Measurements from ENCODE around the gene USP36. TPM values are rescaled to one million over a fixed set of nuclear protein-coding genes. Genes with fewer than 3 reads are reported as not detected.

The USP36 gene
- total RNA-seq, 1 donor from 2014 or later: 58.6 TPM

DNA sequence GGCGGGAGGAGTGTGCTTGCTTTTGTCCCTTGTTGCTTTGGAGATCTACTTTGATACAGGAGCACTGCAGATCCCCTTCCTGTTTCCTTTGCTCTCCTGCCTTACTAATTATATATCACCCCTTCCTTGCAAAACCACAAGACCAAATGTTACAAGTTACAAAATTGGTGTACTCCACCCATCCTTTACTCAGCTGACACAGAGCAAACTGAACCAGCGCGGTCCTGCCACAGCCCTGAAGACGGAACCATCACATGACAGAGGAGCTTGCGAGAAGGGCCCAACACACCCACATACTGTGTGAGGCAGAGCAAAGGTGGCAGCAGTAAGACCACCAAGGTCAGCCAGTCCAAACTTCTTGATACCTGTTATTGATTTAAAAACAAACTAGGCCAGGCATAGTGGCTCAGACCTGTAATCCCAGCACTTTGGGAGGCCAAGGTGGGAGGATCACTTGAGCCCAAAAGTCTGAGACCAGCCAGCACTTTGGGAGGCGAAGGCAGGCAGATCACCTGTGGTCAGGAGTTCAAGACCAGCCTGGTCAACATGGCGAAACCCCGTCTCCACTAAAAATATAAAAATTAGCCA is 91.8 kb downstream of the USP36 start:
- H3K4me1 ChIP-seq: peaks cover 88% of the 10 kb centered on the region
- H3K4me3 ChIP-seq: no peak overlapping the region
- peak; percentile 81 to 92 for ATAC-seq
- no peaks in the 10 kb centered on the region for H3K9me3 ChIP-seq
- no peaks in the 10 kb centered on the region for H3K27me3 ChIP-seq (ENCODE audit: low read depth)
- intact Hi-C loops (cut with DNase I): no loop called here
- no peak for TF ChIP-seq CTCF (IDR thresholded peaks at IDR 0.05)
- H3K36me3 ChIP-seq: no peaks in the 10 kb centered on the region
- peak; percentile 85 for DNase-seq
- peak overlapping the region; percentile 73 for H3K27ac ChIP-seq

DNA sequence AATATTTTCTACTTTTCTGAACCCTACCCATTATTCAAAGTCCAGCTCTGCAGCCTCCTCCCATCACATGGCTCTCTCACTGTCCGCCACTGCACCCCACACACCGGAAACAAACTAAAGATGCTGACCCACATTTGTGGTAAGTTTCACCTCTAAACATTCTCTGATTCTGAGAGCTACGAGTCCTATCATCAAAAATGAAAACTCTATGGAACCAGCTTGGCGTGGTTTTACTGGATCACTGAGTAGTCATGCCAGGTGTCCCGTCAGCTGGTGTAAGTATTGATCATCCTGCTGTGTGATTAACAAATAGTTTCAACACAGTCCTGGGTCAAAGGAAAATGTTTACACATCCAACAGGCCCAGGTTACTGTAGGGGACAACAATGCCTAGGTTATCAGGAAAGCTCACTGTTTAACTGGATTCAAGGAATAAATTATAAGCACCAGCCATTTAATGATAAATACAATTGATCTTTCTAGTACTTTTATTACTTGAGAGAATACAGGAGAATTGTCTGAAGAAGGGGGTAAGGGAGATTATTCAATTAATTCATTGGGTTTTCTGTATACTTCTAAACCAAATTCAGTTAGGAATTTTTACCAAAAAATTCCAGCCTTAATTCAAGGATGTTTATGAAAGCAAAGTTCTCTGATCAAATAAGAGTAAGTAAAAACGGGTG is 92.4 kb downstream of the USP36 start:
- H3K27ac ChIP-seq: peak overlapping the region; percentile 73
- no peak for TF ChIP-seq CTCF (IDR thresholded peaks at IDR 0.05)
- peak; percentile 40 to 62 for ATAC-seq
- no peaks in the 10 kb centered on the region for H3K9me3 ChIP-seq
- intact Hi-C loops (cut with DNase I): no loop called here
- peak; percentile 63 for DNase-seq
- no peaks in the 10 kb centered on the region for H3K27me3 ChIP-seq (ENCODE audit: low read depth)
- H3K4me3 ChIP-seq: peak overlapping the region; percentile 15
- H3K4me1 ChIP-seq: peaks cover 86% of the 10 kb centered on the region
- no peaks in the 10 kb centered on the region for H3K36me3 ChIP-seq

DNA sequence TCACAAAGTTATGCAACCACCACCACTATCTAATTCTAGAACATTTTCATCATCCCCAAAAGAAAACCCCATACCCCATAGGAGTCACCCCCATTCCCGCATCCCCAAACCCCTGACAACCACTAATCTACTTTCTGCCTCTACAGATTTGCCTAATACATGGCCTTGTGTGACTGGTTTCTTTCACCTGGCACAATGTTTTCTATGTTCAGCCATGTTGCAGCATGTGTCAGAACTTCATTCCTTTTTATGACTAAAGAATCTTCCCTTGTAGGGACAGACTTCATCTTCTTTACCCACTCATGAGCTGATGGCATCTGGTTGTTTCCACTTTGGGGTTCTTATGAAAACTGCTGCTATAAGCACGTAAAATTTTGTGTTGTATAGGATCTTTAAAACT is 93.1 kb downstream of the USP36 start:
- TF ChIP-seq CTCF (IDR thresholded peaks at IDR 0.05): no peak
- Histone ChIP-seq H3K36me3 (no peaks in the 10 kb centered on the region), H3K9me3 (no peaks in the 10 kb centered on the region), H3K4me3 (peak overlapping the region; percentile 15), H3K4me1 (peaks cover 86% of the 10 kb centered on the region), H3K27ac (peak overlapping the region; percentile 73), H3K27me3 (ENCODE audit: low read depth) (no peaks in the 10 kb centered on the region)
- ATAC-seq (peak in 1 of 2 donors; percentile 3), DNase-seq (no peak)
- intact Hi-C loops (cut with DNase I): no loop called here

DNA sequence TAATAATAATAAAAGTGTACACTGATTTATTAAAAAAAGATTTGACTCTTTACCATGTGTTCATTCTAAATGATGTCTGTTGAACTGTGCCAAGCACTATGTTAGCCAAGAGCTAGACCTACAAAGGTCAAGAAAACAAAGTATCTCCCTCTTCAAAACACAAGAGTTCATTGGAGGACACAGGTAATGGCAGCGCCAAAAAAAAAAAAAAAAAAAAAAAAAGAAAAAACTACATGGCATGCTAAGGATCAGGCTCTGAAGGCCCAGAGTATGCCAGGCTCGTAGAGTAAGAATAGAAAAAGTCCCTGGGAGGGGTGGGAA is 93.7 kb downstream of the USP36 start:
- DNase-seq (no peak), ATAC-seq (no peak)
- Histone ChIP-seq H3K27ac (peak overlapping the region; percentile 73), H3K9me3 (no peaks in the 10 kb centered on the region), H3K4me3 (no peak overlapping the region), H3K27me3 (ENCODE audit: low read depth) (no peaks in the 10 kb centered on the region), H3K4me1 (peaks cover 90% of the 10 kb centered on the region), H3K36me3 (no peaks in the 10 kb centered on the region)
- no peak for TF ChIP-seq CTCF (IDR thresholded peaks at IDR 0.05)
- intact Hi-C loops (cut with DNase I): no loop called here

DNA sequence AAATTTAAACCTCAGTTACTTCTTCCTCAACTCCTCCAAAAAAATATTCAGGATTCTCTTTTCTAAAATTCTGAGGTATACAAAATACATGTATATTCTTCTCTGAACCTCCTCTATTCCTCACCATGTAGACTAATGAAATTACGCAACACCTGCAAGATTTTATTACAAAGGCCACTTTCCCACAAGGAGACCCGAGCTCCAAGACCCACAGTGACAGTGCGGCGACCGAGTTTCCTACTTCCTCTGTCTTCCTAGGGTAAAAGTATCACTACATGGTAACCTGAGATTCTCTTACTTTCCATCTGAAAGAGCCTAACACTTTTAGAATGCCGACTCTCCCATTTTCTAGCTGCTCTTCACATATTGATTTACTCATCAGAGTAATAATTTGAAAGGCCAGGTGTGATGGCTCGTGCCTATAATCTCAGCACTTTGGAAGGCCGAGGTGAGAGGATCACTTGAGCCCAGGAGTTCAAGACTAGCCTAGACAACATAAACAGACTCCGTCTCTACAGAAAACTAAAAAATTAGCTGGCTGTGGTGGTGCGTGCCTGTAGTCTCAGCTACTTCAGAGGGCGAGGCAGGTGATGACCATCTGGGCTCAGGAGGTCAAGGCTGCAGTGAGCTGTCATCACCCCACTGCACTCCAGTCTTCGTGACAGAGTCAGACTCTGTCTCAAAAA is 94.2 kb downstream of the USP36 start:
- Histone ChIP-seq H3K36me3 (no peaks in the 10 kb centered on the region), H3K9me3 (no peaks in the 10 kb centered on the region), H3K27ac (peak overlapping the region; percentile 73), H3K4me1 (peaks cover 90% of the 10 kb centered on the region), H3K27me3 (ENCODE audit: low read depth) (no peaks in the 10 kb centered on the region), H3K4me3 (no peak overlapping the region)
- intact Hi-C loops (cut with DNase I): no loop called here
- DNase-seq: no peak
- ATAC-seq: no peak
- TF ChIP-seq CTCF (IDR thresholded peaks at IDR 0.05): no peak

Other genes starting within 250 kb of the USP36 start
- gene CYTH1, start 58.5 kb downstream of the USP36 start, total RNA-seq: 110 TPM
- gene CEP295NL, start 62.4 kb upstream of the USP36 start, total RNA-seq: 5.5 TPM
- gene TIMP2, start 84.6 kb upstream of the USP36 start, total RNA-seq: 260 TPM
- gene LGALS3BP, start 139.1 kb upstream of the USP36 start, total RNA-seq: 417 TPM
- 54.4 TPM for gene CANT1, start 168.9 kb upstream of the USP36 start, total RNA-seq
- gene C1QTNF1, start 183.4 kb upstream of the USP36 start, total RNA-seq: 24.9 TPM
- 56.4 TPM for gene ENGASE, start 234.0 kb upstream of the USP36 start, total RNA-seq

All from lower lobe of right lung (tissue), 2 donors.